HG03457 (cell line): ENCODE measurements around the gene PIP5K1B.

Source experiments
- ATAC-seq: cut with Tn5 transposase; IDR thresholded peaks from one replicate; pipeline ENCODE4 v1.9.1; 2021; ENCODE audit warnings: moderate number of reproducible peaks; ENCODE audit not compliant: unreplicated experiment

The PIP5K1B gene

DNA sequence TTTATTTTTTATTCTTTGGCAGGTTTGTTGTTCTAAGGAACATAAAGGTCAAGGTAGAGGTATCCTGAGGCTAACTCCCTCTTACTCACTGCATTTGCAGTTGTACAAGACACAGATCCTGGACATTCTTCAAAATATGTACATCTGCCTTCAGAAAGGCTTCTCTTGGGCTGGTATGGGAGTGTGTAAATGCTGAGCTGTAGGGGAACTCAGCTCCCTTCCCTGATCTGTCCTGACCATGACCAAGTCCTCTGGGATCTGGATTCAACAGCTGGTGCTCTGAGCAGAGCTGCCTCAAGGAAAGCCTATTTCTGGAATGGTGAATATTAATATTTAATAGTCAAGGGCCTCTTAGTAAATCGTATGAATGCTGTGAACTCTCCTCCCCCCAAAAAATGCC, 191.4 kb downstream of the PIP5K1B start:
- no peak for ATAC-seq

DNA sequence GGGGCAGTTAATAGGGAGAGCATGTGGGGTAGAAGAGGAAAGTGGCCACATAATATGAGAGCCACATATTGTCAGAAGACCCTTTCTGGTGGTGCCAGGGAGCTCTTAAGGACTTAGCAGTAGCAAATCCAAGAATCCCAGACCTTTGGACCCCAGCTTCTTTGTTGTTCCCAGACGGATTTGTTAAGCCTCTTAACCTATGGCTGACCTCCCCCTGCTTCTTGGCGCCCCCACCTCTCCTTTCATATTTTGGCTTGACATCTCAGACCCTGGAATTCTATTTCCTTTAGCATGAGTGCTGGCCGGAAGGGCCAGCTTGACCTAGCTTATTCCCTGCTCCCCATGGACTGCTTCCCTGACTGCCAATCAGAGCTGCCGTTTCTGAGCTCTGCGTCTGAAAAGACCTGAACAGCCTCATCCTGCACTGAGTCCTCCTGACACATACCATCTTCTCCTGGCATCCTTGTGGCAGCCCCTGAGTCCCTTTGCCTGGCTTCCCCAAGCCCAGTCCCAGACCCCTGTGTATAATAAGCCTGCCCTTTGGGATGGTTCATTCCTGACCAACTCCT, 192.6 kb downstream of the PIP5K1B start:
- ATAC-seq, result no peak

DNA sequence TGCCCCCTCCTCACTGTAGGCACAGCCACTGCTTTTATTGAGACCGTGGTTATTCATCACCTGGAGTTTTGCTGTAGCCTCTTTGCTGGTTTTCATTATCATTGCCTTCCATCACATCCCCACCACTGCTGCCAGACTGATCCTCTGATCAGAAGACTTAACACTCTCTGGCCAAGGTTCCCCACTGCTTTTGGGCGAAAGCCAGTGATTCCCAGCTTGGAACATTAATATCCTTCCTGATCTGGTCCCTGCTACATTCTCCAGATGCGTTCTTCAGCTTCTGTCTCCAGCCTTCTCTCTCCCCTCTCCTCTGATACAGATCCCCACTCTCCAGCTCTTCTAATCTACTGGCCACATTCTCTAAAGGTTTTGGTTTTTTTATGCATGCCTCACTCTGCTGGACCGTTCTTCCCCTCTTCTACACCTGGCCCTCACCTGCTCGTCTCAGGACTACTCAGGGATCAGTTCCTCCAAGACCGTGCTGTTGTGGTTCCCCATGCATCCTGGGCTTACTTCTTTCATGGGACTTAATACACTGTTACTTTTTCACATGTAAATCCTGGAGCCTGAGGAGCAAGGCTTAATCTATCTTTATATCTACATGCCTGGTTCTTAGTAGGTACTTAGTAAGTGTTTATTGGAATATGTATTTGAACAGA, 193.9 kb downstream of the PIP5K1B start:
- ATAC-seq, result no peak

DNA sequence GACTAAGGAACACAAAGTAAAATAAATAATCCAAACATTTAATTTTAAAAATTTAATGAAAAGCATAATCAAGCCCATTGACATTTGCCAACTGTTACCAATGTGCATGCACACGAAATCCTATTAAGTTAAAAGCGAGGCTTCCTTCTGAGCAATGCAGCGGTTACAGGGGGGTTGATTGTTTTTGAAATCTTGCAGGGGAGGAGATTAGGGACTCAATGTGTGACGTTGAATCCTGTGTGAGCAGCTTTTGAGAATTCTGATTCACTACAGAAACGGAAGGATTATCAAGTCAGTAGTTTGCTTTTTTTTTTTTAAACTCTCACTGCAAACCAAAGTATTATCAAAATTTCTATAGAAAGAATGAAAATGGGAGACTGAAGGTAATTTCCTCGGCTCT, 199.4 kb downstream of the PIP5K1B start:
- no peak for ATAC-seq

DNA sequence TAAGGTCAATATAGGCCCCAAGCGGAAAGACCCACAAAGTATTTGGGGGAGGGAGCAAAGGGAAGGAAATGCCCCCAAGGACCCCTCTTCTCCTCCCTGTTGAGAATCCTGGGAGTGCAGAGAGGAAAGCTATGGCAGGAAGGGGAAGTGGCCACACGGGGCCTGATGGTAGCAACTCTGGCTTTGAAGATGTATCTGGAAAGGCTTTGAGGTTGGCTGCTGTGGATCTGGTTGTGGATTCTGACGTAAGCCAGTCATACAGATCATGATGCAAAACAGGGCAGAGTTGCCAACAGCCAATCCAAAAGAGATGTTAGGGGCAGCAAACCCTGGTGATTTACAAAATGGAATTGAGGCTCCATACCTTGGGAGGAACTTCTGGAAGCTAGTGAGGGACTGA, 200.1 kb downstream of the PIP5K1B start:
- ATAC-seq, result no peak

DNA sequence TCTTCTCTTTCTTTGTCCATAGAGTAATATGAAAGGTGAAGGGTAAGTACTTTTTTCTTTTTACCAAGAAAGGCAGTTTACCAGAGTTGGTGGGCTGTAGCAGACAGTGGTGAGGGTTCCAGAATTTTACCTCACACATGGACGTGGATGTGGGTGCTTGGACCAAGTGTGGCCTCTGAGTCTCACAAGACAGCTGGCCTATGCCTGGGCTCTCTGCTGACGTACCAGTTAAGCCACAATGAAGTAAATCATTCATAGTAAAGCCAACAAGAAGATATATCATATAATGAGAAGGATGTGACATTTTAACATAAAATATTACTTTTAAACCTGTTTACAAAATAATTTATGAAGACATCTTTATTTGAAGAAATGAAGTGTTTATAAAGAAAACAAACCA, 202.9 kb downstream of the PIP5K1B start:
- no peak for ATAC-seq

DNA sequence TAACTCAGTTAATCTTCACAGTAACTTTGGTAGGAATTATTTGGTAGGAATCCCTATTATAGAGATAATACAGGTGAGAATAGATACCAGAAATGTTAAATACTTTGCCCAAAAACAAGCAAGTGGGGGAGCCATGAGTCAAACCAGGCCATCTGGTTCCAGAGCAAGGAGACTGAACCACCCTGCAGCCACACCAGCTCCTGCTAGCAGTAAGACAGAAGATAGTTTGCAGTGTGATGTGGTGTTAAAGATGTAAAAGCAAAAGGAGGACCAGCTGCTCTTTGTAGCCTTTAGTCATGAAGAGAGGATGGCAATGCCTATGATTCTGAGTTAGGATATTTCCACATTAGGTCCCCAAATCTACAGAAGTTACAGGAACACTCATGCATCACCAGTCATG, 207.5 kb downstream of the PIP5K1B start:
- no peak for ATAC-seq

DNA sequence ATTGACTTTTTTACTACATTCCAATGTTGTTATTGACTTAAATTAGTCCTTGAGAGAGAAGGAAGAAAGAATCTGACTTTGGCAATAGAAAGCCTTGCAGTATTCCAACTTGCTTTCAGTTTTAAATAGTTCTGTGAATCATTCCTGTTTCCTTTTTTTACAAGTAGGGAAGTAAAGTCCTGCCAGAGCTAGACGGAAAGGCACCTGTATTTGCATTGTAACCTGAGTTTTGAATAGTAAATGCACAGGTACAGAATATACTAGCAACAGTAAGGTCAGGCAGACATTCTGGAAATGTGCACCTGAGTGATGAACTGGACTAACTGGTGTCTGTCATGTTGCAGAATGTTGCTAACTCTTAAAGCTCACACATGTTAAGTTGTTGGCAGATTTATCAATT, 208.0 kb downstream of the PIP5K1B start:
- no peak for ATAC-seq

DNA sequence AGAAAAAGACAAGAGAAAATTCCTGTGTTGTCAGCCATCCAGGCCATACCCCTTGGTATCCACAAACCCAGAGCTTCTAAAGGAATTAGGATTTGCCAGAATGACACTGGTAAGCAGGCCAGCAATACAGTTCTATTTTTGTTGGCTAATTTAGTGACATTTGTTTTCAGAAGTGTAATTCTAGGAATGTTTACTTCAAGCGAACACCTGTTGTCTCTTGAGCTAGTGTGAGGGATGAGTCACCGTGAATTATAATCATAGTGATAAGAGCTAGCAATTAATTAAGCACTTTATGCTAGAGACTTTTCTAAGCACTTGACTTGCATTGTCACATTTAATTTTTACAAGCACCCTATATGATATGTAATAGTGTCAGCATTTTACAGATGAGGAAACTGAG, 209.7 kb downstream of the PIP5K1B start:
- no peak for ATAC-seq

DNA sequence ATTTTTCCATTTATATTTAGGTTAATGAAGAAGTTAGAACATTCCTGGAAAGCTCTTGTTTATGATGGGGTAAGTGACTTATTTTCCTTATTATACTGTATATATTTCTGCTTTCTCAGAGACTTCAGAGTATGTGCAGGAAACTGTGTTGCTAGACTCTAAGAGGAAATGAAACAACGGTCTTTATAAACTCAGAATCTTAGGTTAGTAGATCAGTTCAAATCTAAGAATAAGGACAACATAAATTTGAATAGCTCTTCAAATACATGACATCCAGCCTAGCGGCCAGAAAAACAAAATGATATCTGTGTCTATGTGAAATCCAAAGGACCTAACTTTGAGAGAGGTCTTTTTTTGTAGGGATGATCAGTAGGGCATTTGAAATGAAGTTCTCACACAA, 214.6 kb downstream of the PIP5K1B start:
- ATAC-seq, result peak; percentile 39

DNA sequence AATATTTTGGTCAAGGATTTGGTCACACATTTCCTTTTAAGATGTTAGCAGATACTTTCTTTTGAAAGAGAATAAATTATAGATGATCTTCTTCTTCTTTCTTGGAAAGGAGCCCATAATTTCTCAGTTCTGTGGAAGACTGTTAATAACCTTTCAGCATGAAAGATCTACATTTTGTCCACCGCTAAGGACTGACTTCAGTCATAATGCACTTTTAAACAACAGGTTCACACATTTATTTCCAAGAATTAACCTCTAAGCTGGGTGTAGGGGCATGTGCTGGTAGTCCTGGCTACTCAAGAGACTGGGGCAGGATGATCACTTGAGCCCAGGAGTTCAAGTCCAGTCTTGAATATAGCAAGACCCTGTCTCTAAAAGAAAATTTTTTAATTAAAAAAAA, 215.9 kb downstream of the PIP5K1B start:
- no peak for ATAC-seq

DNA sequence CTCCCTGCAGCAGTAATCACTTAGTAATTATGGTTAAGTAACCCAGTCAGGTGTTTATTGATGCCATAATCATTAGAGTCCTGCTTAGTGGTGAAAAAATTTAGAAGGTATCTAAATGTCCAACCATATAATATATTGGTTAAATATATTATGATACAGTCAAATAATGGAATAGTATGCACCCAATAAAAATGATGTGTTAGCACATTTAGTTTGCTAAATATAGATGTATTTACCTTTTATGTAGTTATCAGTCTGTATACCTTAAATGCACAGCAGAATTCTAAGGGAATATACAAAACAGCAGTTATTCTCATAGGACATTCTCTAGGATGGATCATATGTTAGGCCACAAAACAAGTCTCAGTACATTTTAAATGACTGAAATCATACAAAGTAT, 218.4 kb downstream of the PIP5K1B start:
- no peak for ATAC-seq

DNA sequence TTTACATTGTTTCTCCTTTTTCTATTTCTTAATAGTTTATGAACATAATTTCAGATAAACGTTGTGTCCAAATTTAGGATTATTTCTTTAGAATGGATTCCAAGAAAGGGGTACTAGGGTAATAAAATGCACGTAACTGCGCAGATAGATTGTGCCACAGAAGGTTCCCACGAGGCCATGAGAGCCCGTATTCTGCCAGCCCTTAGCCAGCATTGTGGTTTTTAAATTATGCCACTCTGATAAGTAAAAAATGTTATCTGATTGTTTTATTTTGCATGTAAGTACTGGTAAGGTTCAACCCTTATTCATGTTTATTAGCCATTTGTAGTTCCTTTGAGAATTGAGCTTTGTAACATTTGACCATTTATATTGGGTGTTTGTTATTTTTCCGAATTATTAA, 220.1 kb downstream of the PIP5K1B start:
- no peak for ATAC-seq

DNA sequence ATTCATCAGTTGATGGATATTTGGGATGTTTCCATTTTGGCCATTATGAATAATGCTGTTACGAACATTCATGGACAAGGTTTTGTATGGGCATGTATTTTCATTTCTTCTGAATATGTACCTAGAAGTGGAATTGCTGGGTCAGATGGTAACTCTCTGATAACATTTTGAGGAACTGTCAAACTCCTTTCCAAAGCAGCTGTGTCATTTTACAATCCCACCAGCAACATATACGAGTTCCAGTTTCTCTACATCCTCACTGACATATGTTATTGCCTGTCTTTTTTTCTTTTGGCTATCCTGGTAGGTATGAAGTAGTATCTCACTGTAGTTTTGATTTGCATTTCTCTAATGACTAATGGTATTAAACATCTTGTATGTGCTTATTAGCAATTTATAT, 222.1 kb downstream of the PIP5K1B start:
- ATAC-seq, result no peak

DNA sequence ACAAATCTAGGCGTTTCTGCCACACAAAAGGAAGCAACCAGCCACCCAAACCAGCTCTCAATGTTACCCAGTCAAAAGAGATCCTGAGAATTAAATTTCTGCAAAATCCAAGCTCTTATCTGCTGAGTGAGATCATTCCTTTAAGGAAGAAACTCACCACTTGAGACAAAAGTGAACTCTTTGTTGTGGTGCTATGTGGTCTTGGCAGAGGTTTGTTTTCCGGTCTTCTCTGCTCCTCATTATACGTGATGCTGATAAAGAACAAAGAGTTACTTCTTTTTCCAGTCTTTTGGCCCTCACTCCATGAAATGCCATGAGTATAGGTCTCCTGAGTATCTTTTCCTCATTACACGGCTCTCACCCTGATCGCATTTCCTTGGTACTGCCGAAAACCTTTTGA, 226.8 kb downstream of the PIP5K1B start:
- ATAC-seq, result no peak

DNA sequence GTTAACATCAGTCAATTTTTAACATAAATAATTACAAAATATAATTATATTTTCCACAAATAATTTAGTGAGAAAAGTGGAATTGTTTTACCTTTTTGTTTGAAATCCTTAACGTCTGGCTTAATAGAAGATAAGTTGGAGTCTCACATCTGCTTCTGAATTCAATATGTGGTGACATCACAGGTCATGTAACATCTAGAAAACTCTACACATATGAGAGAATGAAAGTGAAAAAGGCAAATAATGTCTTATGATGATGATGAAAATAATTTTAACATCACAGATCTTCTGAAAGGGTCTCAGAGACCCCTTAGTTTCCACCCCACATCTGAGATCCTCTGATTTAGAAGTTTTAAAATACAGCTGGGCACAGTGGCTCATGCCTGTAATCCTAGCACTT, 227.4 kb downstream of the PIP5K1B start:
- ATAC-seq, result no peak

DNA sequence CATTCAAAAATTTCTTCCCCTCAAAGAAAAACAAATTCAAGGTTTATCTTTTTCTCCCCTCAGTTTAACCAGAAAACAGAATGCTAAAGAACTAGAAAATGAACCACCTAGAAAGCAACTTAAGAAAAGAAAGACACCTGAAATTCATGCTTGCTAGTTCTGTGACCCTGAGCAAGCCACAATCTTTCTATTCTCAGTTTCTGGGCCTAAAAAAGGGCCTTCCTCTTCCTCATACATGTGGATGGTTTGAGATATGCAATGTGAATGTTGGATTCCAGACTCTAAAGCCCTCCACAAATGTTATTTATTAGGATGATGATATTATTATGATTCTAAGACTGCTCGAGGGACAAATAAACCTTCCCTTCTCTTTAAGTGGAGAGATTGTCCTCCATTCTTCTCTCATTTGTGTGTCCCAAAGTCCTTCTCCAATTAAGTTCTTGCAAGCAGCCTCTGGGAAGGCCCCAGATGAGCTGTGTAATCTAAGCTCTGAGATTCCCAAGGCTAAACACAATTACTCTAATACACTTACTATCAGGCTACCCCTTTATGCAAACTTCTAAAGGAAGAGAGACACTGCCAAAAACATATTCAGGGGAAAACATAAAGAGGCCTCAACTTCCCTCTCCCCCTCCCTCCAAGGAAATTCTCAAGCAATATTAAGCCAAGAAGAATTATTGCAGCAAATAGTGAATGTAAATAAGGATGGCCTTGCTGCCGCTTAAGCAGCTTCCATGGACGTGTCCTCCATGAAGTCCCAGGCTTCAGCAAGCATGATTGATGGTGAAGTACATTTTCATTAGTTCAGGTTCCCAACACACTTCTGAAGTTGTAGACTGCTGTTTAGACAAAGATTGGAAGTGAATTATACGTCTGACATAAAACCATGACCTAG, 228.6 kb downstream of the PIP5K1B start:
- ATAC-seq, result peak; percentile 88

DNA sequence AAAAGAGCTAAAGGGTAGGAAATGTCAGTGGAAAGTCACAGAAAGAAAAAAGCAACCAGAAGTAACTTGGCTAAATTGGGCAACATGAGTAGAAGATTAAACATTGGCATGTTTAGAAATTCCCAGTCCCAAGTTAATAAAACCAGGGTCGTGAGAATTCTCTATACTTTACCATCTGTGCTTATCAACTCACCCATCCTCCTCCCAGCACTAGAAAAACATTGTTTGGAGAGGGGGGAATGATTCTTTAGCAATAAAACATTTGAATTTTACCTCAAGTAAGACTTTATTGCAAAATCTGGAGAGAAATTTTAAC, 229.2 kb downstream of the PIP5K1B start:
- no peak for ATAC-seq

DNA sequence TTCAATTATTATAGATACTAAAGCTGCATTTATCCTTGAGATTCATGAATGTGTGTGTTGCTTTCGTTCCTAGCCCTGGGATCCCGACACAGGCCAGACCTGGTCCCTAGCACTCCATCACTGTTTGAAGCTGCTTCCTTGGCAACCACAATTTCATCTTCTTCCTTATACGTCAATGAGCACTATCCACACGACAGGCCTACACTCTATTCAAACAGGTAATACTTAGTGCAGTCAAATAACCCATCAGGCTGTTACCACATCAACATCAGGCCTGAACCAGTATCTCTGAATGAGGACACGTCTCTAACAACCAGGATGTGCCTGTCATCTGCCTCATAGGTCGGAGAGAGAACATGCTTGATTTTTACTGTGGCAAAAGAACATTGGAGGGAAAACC, 235.5 kb downstream of the PIP5K1B start:
- ATAC-seq, result no peak

DNA sequence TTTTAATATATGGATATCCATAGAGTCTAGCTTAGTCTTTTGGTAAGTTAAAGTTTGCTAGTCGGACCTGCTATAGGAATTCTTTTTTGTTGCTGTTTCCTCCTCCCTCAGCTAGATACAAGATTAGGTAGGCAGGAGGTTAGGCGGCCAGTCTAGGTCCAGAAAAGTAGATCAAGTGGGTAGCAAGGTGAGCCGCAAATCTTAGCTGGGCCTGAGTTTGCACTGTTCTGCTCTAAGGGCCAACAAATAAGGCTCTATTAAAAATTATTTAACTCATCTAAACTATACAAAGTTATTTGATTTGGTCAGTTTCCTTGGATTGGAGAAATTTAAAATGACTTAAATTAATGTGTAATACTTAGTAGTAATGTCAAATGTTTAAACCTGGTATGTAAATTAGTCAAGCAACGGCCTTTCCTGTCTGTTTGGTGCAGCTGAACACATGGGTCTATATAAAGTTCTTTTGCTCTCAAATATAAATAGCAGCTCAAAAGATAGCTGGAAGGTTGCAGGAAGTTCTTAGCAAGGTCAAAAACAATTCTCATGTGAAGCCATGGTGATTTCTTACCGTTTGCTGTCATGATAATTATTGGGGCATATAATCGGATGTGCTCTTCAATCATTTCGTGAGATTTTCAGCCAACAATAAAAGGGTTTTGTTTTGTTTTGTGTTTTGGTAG, 236.9 kb downstream of the PIP5K1B start:
- ATAC-seq, result no peak

DNA sequence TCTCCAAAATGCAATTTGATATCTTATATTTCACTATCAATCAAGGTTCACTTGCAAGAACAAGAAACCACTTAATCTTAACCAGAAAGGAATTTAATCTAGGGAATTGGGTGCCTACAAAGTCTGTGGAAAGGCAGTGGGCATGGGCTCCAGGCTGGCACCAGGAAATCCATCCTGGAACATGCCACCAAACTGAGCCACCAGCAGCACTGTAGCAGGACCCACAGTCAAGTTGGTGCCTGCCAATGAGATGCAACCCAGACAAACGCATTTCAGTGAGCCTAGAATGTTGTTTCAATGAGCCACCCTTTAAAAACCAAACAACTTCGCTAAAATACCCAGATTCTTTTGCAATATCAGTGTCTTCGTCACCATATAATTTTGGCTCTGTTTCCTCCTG, 237.8 kb downstream of the PIP5K1B start:
- ATAC-seq, result no peak

DNA sequence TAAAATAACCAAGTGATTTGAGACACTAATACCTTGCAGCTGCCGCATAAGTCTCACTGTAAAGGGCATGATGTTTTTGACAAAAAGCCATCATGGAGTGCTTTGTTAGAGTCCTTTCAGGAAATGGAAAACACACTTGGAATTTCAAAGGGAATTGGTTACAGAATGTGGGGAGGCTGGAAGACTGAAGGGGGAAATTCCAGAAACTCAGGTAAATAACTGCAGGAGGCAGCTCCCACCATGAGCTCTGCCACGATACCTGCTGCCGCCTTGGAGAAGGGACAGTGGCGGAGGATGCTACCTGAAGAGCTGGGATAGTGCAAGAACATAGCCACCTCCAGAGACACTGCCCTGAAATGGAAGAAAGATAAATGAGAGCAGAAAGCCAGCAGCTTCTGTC, 242.0 kb downstream of the PIP5K1B start:
- no peak for ATAC-seq
